Activated CD8-positive, alpha-beta memory T cell treated with anti-CD3 and anti-CD28 coated beads for 36 hours (primary cell): ENCODE results near the gene TRMT2A. TPM values are rescaled to one million over a fixed set of nuclear protein-coding genes. Genes with fewer than 3 reads are reported as not detected.

Experiments
- CTCF ChIA-PET: fragments of 350-600 bp; sonication (Branson Sonifier 250); formaldehyde crosslinking; loops from one replicate; lab custom pipeline; 2021; ENCODE audit warnings: antibody characterized with exemption; lab: Charles Lee
- POLR2A ChIA-PET: fragments of 350-600 bp; sonication (Branson Sonifier 250); formaldehyde crosslinking; loops from one replicate; lab custom pipeline; 2021; ENCODE audit warnings: antibody characterized with exemption; lab: Charles Lee
- total RNA-seq, 2 experiments: library from RNA; stranded (reverse); gene quantifications; one replicate each; pipeline ENCODE4 v1.2.3, GENCODE V29; 2021

The TRMT2A gene
- total RNA-seq, 2 experiments from 2014 or later, result 122 to 125 TPM

- ChIA-PET POLR2A (interaction anchor here (0.5 kb wide), 1 partner anchor 14 kb away, joined by 3 read pairs; no protein-coding TSS in a partner anchor), CTCF (interaction anchor here (1.1 to 4.1 kb wide), 2 partner anchors 30 to 157 kb away, joined by 3 to 21 read pairs; no protein-coding TSS in a partner anchor)
Observed at GRCh38 chr22:20127318-20127868, 10.4 kb upstream of the TRMT2A start.

- ChIA-PET CTCF (interaction anchor here (1.4 kb wide), 1 partner anchor 15 kb away, joined by 3 read pairs; no protein-coding TSS in a partner anchor), POLR2A (no interaction called here)
Observed at GRCh38 chr22:20126284-20127029, 9.4 kb upstream of the TRMT2A start.

- ChIA-PET POLR2A (no interaction called here), CTCF (interaction anchor here (1.4 kb wide), 1 partner anchor 14 kb away, joined by 3 read pairs; no protein-coding TSS in a partner anchor)
Observed at GRCh38 chr22:20125201-20126174, 8.5 kb upstream of the TRMT2A start.

GRCh38 chr22:20124083-20124787 lies 7.2 kb upstream of the TRMT2A start:
- ChIA-PET CTCF (no interaction called here), POLR2A (no interaction called here)

- ChIA-PET CTCF (no interaction called here), POLR2A (no interaction called here)
Observed at GRCh38 chr22:20123366-20124082, 6.5 kb upstream of the TRMT2A start.

- ChIA-PET POLR2A (no interaction called here), CTCF (no interaction called here)
Observed at GRCh38 chr22:20121856-20122415, 4.9 kb upstream of the TRMT2A start.

- ChIA-PET CTCF (interaction anchor here (0.5 to 3.2 kb wide), 5 partner anchors 12 to 148 kb away, joined by 3 to 14 read pairs (median 8); partner anchors contain the start of gene ZDHHC8), POLR2A (interaction anchor here (0.9 to 2.8 kb wide), 4 partner anchors 11 to 181 kb away, joined by 3 to 17 read pairs (median 10); partner anchors contain the start of gene ZDHHC8)
Observed at GRCh38 chr22:20118300-20119020, 1.4 kb upstream of the TRMT2A start.

GRCh38 chr22:20117633-20118299 lies 740 bp upstream of the TRMT2A start:
- ChIA-PET POLR2A (interaction anchor here (0.6 to 2.8 kb wide), 6 partner anchors 9 to 182 kb away, joined by 3 to 17 read pairs (median 4); partner anchors contain the start of gene ZDHHC8), CTCF (interaction anchor here (0.5 to 3.2 kb wide), 6 partner anchors 9 to 147 kb away, joined by 3 to 14 read pairs (median 6); partner anchors contain the start of gene ZDHHC8)

GRCh38 chr22:20116376-20116950 lies 563 bp downstream of the TRMT2A start:
- POLR2A ChIA-PET, result interaction anchor here (0.9 to 2.8 kb wide), 4 partner anchors 9 to 35 kb away, joined by 3 to 17 read pairs (median 10); no protein-coding TSS in a partner anchor
- CTCF ChIA-PET, result interaction anchor here (1.0 to 3.2 kb wide), 4 partner anchors 8 to 15 kb away, joined by 3 to 14 read pairs (median 10); partner anchors contain the start of gene ZDHHC8

GRCh38 chr22:20115691-20116375 lies 1.2 kb downstream of the TRMT2A start, which contains the start of gene RANBP1:
Gene RANBP1, plus strand, starts transcription at chr22:20116104. Its CDS starts 81 bp downstream, at chr22:20116185.
- ChIA-PET CTCF (interaction anchor here (2.2 to 3.2 kb wide), 2 partner anchors 10 to 14 kb away, joined by 7 to 13 read pairs; no protein-coding TSS in a partner anchor), POLR2A (interaction anchor here (0.9 to 2.8 kb wide), 3 partner anchors 8 to 34 kb away, joined by 3 to 16 read pairs (median 3); no protein-coding TSS in a partner anchor)

GRCh38 chr22:20114506-20115475 lies 2.2 kb downstream of the TRMT2A start:
- ChIA-PET CTCF (interaction anchor here (1.1 to 3.2 kb wide), 3 partner anchors 9 to 47 kb away, joined by 4 to 13 read pairs (median 7); no protein-coding TSS in a partner anchor), POLR2A (no interaction called here)

- ChIA-PET POLR2A (interaction anchor here (0.7 kb wide), 1 partner anchor 14 kb away, joined by 3 read pairs; no protein-coding TSS in a partner anchor), CTCF (interaction anchor here (1.1 kb wide), 1 partner anchor 46 kb away, joined by 4 read pairs; no protein-coding TSS in a partner anchor)
Observed at GRCh38 chr22:20113551-20114310, 3.3 kb downstream of the TRMT2A start.
